Endothelial cell of umbilical vein (primary cell): ENCODE measurements around the gene ATR. TPM values are rescaled to one million over a fixed set of nuclear protein-coding genes. Genes with fewer than 3 reads are reported as not detected.

ENCODE experiments used
- BruUV-seq: library from RNA; stranded (reverse); fragments of 400-500 nt; replicated peaks from 2 replicates; lab custom pipeline; 2021; lab: Mats Ljungman, UMichigan
- CTCF ChIA-PET: fragments of 300-600, 350-600 bp; sonication (Branson Sonifier 250); formaldehyde crosslinking; loops from one replicate; lab custom pipeline; 2021; ENCODE audit warnings: antibody characterized with exemption, inconsistent platforms; lab: Charles Lee
- POLR2A ChIA-PET: fragments of 300-600, 350-600 bp; sonication (Branson Sonifier 250); formaldehyde crosslinking; loops from one replicate; lab custom pipeline; 2021; ENCODE audit warnings: antibody characterized with exemption, inconsistent platforms; lab: Charles Lee
- DNase-seq: peaks from one replicate; pipeline ENCODE4 v3.0.0-alpha.2; 2011; ENCODE audit warnings: low read depth, low spot score
- FAIRE-seq: peaks from 2 replicates; lab custom pipeline; 2011; peaks lifted over from hg19 to GRCh38; lab: Jason Lieb, UNC
- H2AFZ ChIP-seq: 2 replicates; pipeline ENCODE4 v1.6.0; 2012; ENCODE audit warnings: low read depth, low read length, control low read depth, inconsistent platforms
- H3K27ac ChIP-seq: 2 replicates; pipeline ENCODE4 v1.5.1; 2011; ENCODE audit warnings: low read depth, mild to moderate bottlenecking, control low read depth, low read length, moderate library complexity; ENCODE audit not compliant: insufficient read depth
- H3K27me3 ChIP-seq, 2 experiments: 2 replicates each; pipeline versions ENCODE4 v1.6.0 to v1.6.1; 2011; ENCODE audit warnings: low read length in 2 of 2, mixed read lengths in 1 of 2; ENCODE audit not compliant: control insufficient read depth in 2 of 2, insufficient read depth in 2 of 2
- H3K36me3 ChIP-seq, 2 experiments: 2 replicates in 1 of 2; 3 replicates in 1 of 2; pipeline ENCODE4 v1.5.1; 2011; ENCODE audit warnings: low read length in 2 of 2, mild to moderate bottlenecking in 1 of 2, moderate library complexity in 1 of 2; ENCODE audit not compliant: control insufficient read depth in 2 of 2, insufficient read depth in 2 of 2; ENCODE audit errors: extremely low read depth in 1 of 2
- H3K4me1 ChIP-seq: 3 replicates; pipeline ENCODE4 v1.5.1; 2011; ENCODE audit warnings: mild to moderate bottlenecking, low read length; ENCODE audit not compliant: control insufficient read depth, insufficient read depth; ENCODE audit errors: extremely low read depth
- H3K4me2 ChIP-seq: 2 replicates; pipeline ENCODE4 v1.6.1; 2011; ENCODE audit warnings: low read length, control low read depth, mixed read lengths; ENCODE audit not compliant: insufficient read depth
- H3K4me3 ChIP-seq, 3 experiments: fragments of 200-600 bp in 1 of 3; sonication (generic), shearing (Covaris generic) in 1 of 3; replicated peaks in 1 of 3; 2 replicates each; pipeline ENCODE4 v1.5.1; 2011 to 2016; ENCODE audit warnings: control low read depth in 3 of 3, low read length in 3 of 3, mild to moderate bottlenecking in 2 of 3, inconsistent platforms in 1 of 3, low read depth in 1 of 3, moderate library complexity in 1 of 3; ENCODE audit not compliant: insufficient read depth in 1 of 3
- H3K79me2 ChIP-seq: 2 replicates; pipeline ENCODE4 v1.6.0; 2012; ENCODE audit warnings: low read length, inconsistent platforms; ENCODE audit not compliant: control insufficient read depth, insufficient read depth
- H3K9ac ChIP-seq: replicated peaks from 2 replicates; pipeline ENCODE3; 2011; ENCODE audit warnings: low read length, control low read depth; ENCODE audit not compliant: insufficient read depth; ENCODE audit errors: extremely low read depth
- H3K9me1 ChIP-seq: replicated peaks from 3 replicates; pipeline ENCODE4 v1.6.0; 2011; ENCODE audit warnings: mild to moderate bottlenecking, low read length; ENCODE audit not compliant: control insufficient read depth, insufficient read depth; ENCODE audit errors: extremely low read depth
- H3K9me3 ChIP-seq: replicated peaks from 2 replicates; pipeline ENCODE4 v1.5.1; 2012; ENCODE audit warnings: low read length, inconsistent platforms; ENCODE audit not compliant: control insufficient read depth, insufficient read depth
- H4K20me1 ChIP-seq: replicated peaks from 2 replicates; pipeline ENCODE3; 2011; ENCODE audit warnings: mild to moderate bottlenecking, low read length; ENCODE audit not compliant: control insufficient read depth, insufficient read depth; ENCODE audit errors: extremely low read depth
- CTCF ChIP-seq, 2 donors: IDR thresholded peaks; 1 replicate in 1 of 2; 2 replicates in 1 of 2; pipeline ENCODE4 v1.5.1; 2011; ENCODE audit warnings: low read length in 2 of 2, mild to moderate bottlenecking in 2 of 2, moderate library complexity in 2 of 2, control low read depth in 1 of 2, inconsistent platforms in 1 of 2, low read depth in 1 of 2; ENCODE audit not compliant: insufficient read depth in 1 of 2; ENCODE audit errors: extremely low read depth in 1 of 2
- EZH2 ChIP-seq: IDR thresholded peaks from 2 replicates; pipeline ENCODE4 v1.6.1; 2012; ENCODE audit warnings: borderline replicate concordance, low read depth, mild to moderate bottlenecking, moderate library complexity, low read length, inconsistent platforms; ENCODE audit not compliant: severe bottlenecking
- FOS ChIP-seq: IDR thresholded peaks from 2 replicates; pipeline ENCODE4 v1.6.1; 2011; ENCODE audit warnings: mild to moderate bottlenecking, low read length, moderate library complexity, borderline replicate concordance; ENCODE audit not compliant: insufficient read depth
- GATA2 ChIP-seq: IDR thresholded peaks from 2 replicates; pipeline ENCODE4 v1.7.0; 2011; ENCODE audit warnings: low read depth, mild to moderate bottlenecking, moderate library complexity, mixed read lengths, low read length; ENCODE audit not compliant: insufficient read length, insufficient read depth
- JUN ChIP-seq: IDR thresholded peaks from 2 replicates; pipeline ENCODE4 v1.6.1; 2011; ENCODE audit warnings: borderline replicate concordance, low read depth; ENCODE audit not compliant: insufficient read length, insufficient read depth
- MAX ChIP-seq: IDR thresholded peaks from 2 replicates; pipeline ENCODE4 v1.6.1; 2011; ENCODE audit not compliant: insufficient read depth, insufficient read length
- MYC ChIP-seq: IDR thresholded peaks from one replicate; pipeline ENCODE4 v1.6.1; 2011; ENCODE audit warnings: mild to moderate bottlenecking, low read depth, low read length
- POLR2A ChIP-seq: IDR thresholded peaks from 2 replicates; pipeline ENCODE4 v1.6.1; 2012; ENCODE audit warnings: low read depth, mild to moderate bottlenecking, control low read depth, low read length
- POLR2AphosphoS5 ChIP-seq: IDR thresholded peaks from 2 replicates; pipeline ENCODE4 v1.6.1; 2012; ENCODE audit warnings: low read depth, mild to moderate bottlenecking, control low read depth, low read length, moderate library complexity; ENCODE audit not compliant: insufficient read depth
- dilution Hi-C: fragments of 300-500 bp; cut with MboI; formaldehyde crosslinking; loops from one replicate; pipeline ENCODE4 v1.15.0; 2019; ENCODE audit warnings: low sequenced_read_pairs; ENCODE audit not compliant: extremely low pct_ligation_motif_present
- intact Hi-C: fragments of 100-400 bp; cut with micrococcal nuclease; formaldehyde crosslinking; loops from one replicate; pipeline ENCODE4 v1.10.0; 2022
- polyA plus RNA-seq, 4 experiments: library from polyadenylated mRNA; depleted of rRNA in 3 of 4; stranded (reverse) in 3 of 4; unstranded in 1 of 4; fragments of >200 nt; gene quantifications; 2 replicates each; pipeline versions ENCODE4 v1.2.1 to v1.2.3, GENCODE V29; 2011 to 2012; ENCODE audit warnings: missing spikeins in 1 of 4
- total RNA-seq: library from RNA; stranded (reverse); gene quantifications from 2 replicates; pipeline ENCODE4 v1.2.3, GENCODE V29; 2021

The ATR gene
- total and polyA plus RNA-seq, 2 donors (not counting 3 experiments of a cell fraction or from before 2014, with no cell fraction given): 6.3 to 23.6 TPM

DNA sequence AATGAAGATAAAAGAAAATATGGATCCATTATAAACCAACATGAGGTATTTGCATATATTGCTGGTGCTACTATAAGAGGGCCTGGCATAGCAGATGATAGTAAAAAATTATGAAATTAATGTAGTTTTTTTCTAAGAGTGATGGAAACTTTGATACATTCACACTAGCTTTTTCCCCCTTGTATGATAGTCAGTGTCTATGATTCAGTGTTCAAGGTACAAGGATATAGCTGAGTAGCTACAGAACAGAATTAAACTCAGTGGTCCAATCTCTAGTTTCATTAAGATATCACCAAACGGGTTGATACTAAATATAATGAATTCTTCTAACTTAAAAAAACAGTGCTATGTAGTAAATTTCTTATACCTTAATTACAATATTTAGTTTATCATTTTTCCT, 80.8 kb downstream of the ATR start:
- CTCF ChIA-PET: no interaction called here
- TF ChIP-seq MYC (no peak), JUN (no peak), CTCF (IDR thresholded peaks at IDR 0.05; ENCODE audit: extremely low read depth in 1 of 2, insufficient read depth in 1 of 2, low read depth in 1 of 2, low read length in 2 of 2) (no peak), POLR2A (no peak), EZH2 (no peak), POLR2AphosphoS5 (no peak), FOS (no peak), MAX (no peak), GATA2 (no peak)
- intact Hi-C loops (no loop called here), dilution Hi-C loops (no loop called here)
- Histone ChIP-seq H3K9me3 (no peaks in the 10 kb centered on the region), H2AFZ (no peak overlapping the region), H3K27me3 (no peaks in the 10 kb centered on the region), H4K20me1 (no peaks in the 10 kb centered on the region), H3K9me1 (no peaks in the 10 kb centered on the region), H3K36me3 (peaks cover 0 to 3% of the 10 kb centered on the region in 2 experiments), H3K79me2 (no peaks in the 10 kb centered on the region), H3K4me1 (peaks cover 10% of the 10 kb centered on the region), H3K27ac (no peak overlapping the region), H3K4me2 (no peak overlapping the region), H3K4me3 (no peak overlapping the region), H3K9ac (no peak overlapping the region)
- no TSS peak for BruUV-seq
- no peak for FAIRE-seq
- DNase-seq: no peak
- POLR2A ChIA-PET: no interaction called here
